Esophagus squamous epithelium (tissue), 5 donors: ENCODE measurements around the gene CLTC. TPM values are rescaled to one million over a fixed set of nuclear protein-coding genes. Genes with fewer than 3 reads are reported as not detected.

Experiments
- DNase-seq: peaks from one replicate; lab custom pipeline; 2025; lab: John Stamatoyannopoulos, UW
- H3K27ac ChIP-seq, 4 donors: fragments of 200-600 bp; sonication (generic); one replicate each; pipeline ENCODE4 v1.5.1; 2016 to 2019; ENCODE audit warnings: mild to moderate bottlenecking in 1 of 4
- H3K27me3 ChIP-seq, 4 donors: fragments of 200-600 bp; sonication (generic); 1 replicate in 3 of 4; 2 replicates in 1 of 4; pipeline versions ENCODE4 v1.5.1 to v1.6.0; 2017 to 2021; ENCODE audit warnings: antibody characterized with exemption in 1 of 4
- H3K36me3 ChIP-seq, 3 donors: fragments of 200-600 bp; sonication (generic); one replicate each; pipeline ENCODE4 v1.5.1; 2016 to 2019
- H3K4me1 ChIP-seq, 3 donors: fragments of 200-600 bp; sonication (generic); one replicate each; pipeline ENCODE4 v1.5.1; 2017 to 2019
- H3K4me3 ChIP-seq, 4 donors: fragments of 200-600 bp; sonication (generic); 1 replicate in 3 of 4; 2 replicates in 1 of 4; pipeline ENCODE4 v1.5.1; 2016 to 2019; ENCODE audit warnings: mild to moderate bottlenecking in 2 of 4, moderate library complexity in 1 of 4
- H3K9me3 ChIP-seq, 3 donors: fragments of 200-600 bp; sonication (generic); one replicate each; pipeline ENCODE4 v1.5.1; 2016 to 2019
- POLR2A ChIP-seq, 4 donors: fragments of 450-650 bp; IDR thresholded peaks; one replicate each; pipeline ENCODE4 v1.6.1; 2017; ENCODE audit warnings: antibody characterized with exemption in 4 of 4, mild to moderate bottlenecking in 4 of 4, moderate library complexity in 3 of 4
- WGBS, 2 donors: methylation state at CpG; one replicate each; pipeline ENCODE4 v1.1.5; 2018; 5-methylcytosine and 5-hydroxymethylcytosine counted together
- intact Hi-C: fragments of 100-400 bp; cut with DNase I; formaldehyde crosslinking; loops from one replicate; pipeline ENCODE4 v1.15.0; 2022
- total RNA-seq, 4 donors: library from RNA; depleted of rRNA; stranded (reverse); fragments of >200 nt; gene quantifications; one replicate each; pipeline ENCODE4 v1.1.0, GENCODE V29; 2016
- TF ChIP-seq, protein P1 (sequence below), 6 experiments: fragments of 450-650 bp in 4 of 6; fragments of 200-600 bp in 2 of 6; sonication (generic) in 2 of 6; IDR thresholded peaks; one replicate each; pipeline ENCODE4 v1.5.1; 2016 to 2019; ENCODE audit warnings: antibody characterized with exemption in 6 of 6, mild to moderate bottlenecking in 4 of 6, moderate library complexity in 4 of 6
- donor health status: DM: yes; HTN: yes; CAD: no.

The CLTC gene
- total RNA-seq, 4 donors from 2014 or later, result 135 to 236 (median 201) TPM

GRCh38 chr17:59671386-59671785 lies 51.7 kb downstream of the CLTC start:
- no peak overlapping the region for H3K4me3 ChIP-seq
- TF ChIP-seq, protein P1, sequence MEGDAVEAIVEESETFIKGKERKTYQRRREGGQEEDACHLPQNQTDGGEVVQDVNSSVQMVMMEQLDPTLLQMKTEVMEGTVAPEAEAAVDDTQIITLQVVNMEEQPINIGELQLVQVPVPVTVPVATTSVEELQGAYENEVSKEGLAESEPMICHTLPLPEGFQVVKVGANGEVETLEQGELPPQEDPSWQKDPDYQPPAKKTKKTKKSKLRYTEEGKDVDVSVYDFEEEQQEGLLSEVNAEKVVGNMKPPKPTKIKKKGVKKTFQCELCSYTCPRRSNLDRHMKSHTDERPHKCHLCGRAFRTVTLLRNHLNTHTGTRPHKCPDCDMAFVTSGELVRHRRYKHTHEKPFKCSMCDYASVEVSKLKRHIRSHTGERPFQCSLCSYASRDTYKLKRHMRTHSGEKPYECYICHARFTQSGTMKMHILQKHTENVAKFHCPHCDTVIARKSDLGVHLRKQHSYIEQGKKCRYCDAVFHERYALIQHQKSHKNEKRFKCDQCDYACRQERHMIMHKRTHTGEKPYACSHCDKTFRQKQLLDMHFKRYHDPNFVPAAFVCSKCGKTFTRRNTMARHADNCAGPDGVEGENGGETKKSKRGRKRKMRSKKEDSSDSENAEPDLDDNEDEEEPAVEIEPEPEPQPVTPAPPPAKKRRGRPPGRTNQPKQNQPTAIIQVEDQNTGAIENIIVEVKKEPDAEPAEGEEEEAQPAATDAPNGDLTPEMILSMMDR (IDR thresholded peaks at IDR 0.05), result no peak
- TF ChIP-seq POLR2A (IDR thresholded peaks at IDR 0.05), result no peak
- H3K4me1 ChIP-seq, result peaks cover 0 to 30% (median 3%) of the 10 kb centered on the region in 3 donors
- H3K27me3 ChIP-seq, result no peaks in the 10 kb centered on the region
- DNase-seq, result no peak
- 91 to 94% methylated on average over 1 of the region's 1 CpG for WGBS, 2 donors
- no peaks in the 10 kb centered on the region for H3K9me3 ChIP-seq
- H3K27ac ChIP-seq, result no peak overlapping the region
- H3K36me3 ChIP-seq, result peaks cover 11 to 99% (median 11%) of the 10 kb centered on the region in 3 donors
- intact Hi-C loops, result no loop called here

GRCh38 chr17:59675231-59675630 lies 55.5 kb downstream of the CLTC start:
- Histone ChIP-seq H3K27me3 (no peaks in the 10 kb centered on the region), H3K27ac (no peak overlapping the region), H3K9me3 (no peaks in the 10 kb centered on the region), H3K4me1 (peaks cover 0 to 13% (median under 1%) of the 10 kb centered on the region in 3 donors), H3K36me3 (peaks cover 8 to 99% (median 21%) of the 10 kb centered on the region in 3 donors), H3K4me3 (no peak overlapping the region)
- intact Hi-C loops, result no loop called here
- WGBS, 2 donors, result 44 to 64% methylated on average over 1 of the region's 1 CpG
- TF ChIP-seq POLR2A (IDR thresholded peaks at IDR 0.05), result no peak
- TF ChIP-seq, protein P1 (IDR thresholded peaks at IDR 0.05), result no peak
- no peak for DNase-seq

GRCh38 chr17:59676716-59677115 lies 57.0 kb downstream of the CLTC start:
- Histone ChIP-seq H3K4me3 (no peak overlapping the region), H3K27me3 (no peaks in the 10 kb centered on the region), H3K36me3 (peaks cover 9 to 100% (median 26%) of the 10 kb centered on the region in 3 donors), H3K4me1 (peaks cover 0 to 7% (median 0%) of the 10 kb centered on the region in 3 donors), H3K9me3 (no peaks in the 10 kb centered on the region), H3K27ac (no peak overlapping the region)
- TF ChIP-seq POLR2A (IDR thresholded peaks at IDR 0.05), result no peak
- TF ChIP-seq, protein P1 (IDR thresholded peaks at IDR 0.05), result no peak
- 82 to 89% methylated on average over 7 of the region's 7 CpGs for WGBS, 2 donors
- no peak for DNase-seq
- intact Hi-C loops, result no loop called here

GRCh38 chr17:59678918-59679317 lies 59.2 kb downstream of the CLTC start:
- Histone ChIP-seq H3K27me3 (no peaks in the 10 kb centered on the region), H3K9me3 (no peaks in the 10 kb centered on the region), H3K4me1 (peaks cover 0 to 7% (median 0%) of the 10 kb centered on the region in 3 donors), H3K27ac (no peak overlapping the region), H3K36me3 (peaks cover 17 to 100% (median 37%) of the 10 kb centered on the region in 3 donors), H3K4me3 (no peak overlapping the region)
- intact Hi-C loops, result no loop called here
- DNase-seq, result no peak
- TF ChIP-seq, protein P1 (IDR thresholded peaks at IDR 0.05), result no peak
- TF ChIP-seq POLR2A (IDR thresholded peaks at IDR 0.05), result no peak
- 42 to 45% methylated on average over 2 of the region's 2 CpGs for WGBS, 2 donors

GRCh38 chr17:59680314-59680713 lies 60.6 kb downstream of the CLTC start:
- intact Hi-C loops, result no loop called here
- peaks cover 14 to 100% (median 36%) of the 10 kb centered on the region in 3 donors for H3K36me3 ChIP-seq
- peaks cover 0 to 7% (median 0%) of the 10 kb centered on the region in 3 donors for H3K4me1 ChIP-seq
- no peak for TF ChIP-seq POLR2A (IDR thresholded peaks at IDR 0.05)
- TF ChIP-seq, protein P1 (IDR thresholded peaks at IDR 0.05), result no peak
- no peaks in the 10 kb centered on the region for H3K9me3 ChIP-seq
- 82 to 83% methylated on average over 4 of the region's 4 CpGs for WGBS, 2 donors
- H3K4me3 ChIP-seq, result no peak overlapping the region
- no peaks in the 10 kb centered on the region for H3K27me3 ChIP-seq
- H3K27ac ChIP-seq, result no peak overlapping the region
- DNase-seq, result no peak
